Peyer's patch (tissue), 4 donors: ENCODE measurements around the gene CIAO2A.
A peak's percentile ranks its signal among the peaks of the same experiment; 100 is the strongest.

ENCODE experiments used
- POLR2A ChIP-seq, 2 donors: fragments of 450-650 bp; IDR thresholded peaks; one replicate each; pipeline ENCODE4 v1.5.1; 2017; ENCODE audit warnings: antibody characterized with exemption in 2 of 2, mild to moderate bottlenecking in 2 of 2, moderate library complexity in 2 of 2
- TF ChIP-seq, protein P1 (sequence below), 6 experiments: fragments of 450-650 bp in 4 of 6; fragments of 200-600 bp in 2 of 6; sonication (generic) in 1 of 6; IDR thresholded peaks; one replicate each; pipeline ENCODE4 v1.5.1; 2017 to 2019; ENCODE audit warnings: antibody characterized with exemption in 6 of 6, mild to moderate bottlenecking in 3 of 6, moderate library complexity in 1 of 6

DNA sequence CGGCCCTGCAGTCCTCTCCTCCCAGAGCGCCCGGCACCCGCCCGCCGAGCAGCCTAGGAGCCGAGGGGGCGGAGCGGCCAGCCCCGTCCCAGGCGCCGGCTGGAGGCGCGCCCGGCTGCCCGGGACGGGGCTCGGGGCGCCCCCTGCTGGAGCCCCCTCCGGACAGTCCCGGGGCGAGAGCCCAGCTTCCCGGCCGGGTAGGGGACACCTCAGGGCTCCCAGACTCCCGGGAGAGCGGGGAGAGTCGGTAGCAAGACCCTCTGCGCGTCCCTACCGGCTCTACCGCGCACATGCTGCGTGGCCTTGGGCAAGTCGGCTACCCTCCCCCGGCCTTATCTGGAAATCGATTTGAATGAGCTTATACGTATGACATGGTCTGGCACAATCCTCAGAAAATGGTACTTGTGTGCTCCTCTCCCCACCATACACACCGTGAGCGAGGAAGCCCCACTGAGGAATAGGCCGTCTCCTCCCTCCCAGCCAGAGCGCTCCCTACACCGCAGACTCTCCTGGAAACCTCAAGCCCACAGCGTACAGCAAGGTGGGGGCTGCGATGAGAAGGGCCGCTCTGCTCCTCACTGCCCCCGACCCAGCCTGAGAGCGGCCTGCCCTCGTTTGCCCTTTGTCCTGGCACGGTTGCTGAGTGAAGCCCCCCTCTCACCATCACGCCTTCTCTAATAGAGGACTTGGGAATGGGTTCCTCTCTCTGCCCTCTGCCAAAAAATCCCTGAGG lies 47.1 kb downstream of the CIAO2A start, which contains the start of gene DAPK2:
- TF ChIP-seq, protein P1, sequence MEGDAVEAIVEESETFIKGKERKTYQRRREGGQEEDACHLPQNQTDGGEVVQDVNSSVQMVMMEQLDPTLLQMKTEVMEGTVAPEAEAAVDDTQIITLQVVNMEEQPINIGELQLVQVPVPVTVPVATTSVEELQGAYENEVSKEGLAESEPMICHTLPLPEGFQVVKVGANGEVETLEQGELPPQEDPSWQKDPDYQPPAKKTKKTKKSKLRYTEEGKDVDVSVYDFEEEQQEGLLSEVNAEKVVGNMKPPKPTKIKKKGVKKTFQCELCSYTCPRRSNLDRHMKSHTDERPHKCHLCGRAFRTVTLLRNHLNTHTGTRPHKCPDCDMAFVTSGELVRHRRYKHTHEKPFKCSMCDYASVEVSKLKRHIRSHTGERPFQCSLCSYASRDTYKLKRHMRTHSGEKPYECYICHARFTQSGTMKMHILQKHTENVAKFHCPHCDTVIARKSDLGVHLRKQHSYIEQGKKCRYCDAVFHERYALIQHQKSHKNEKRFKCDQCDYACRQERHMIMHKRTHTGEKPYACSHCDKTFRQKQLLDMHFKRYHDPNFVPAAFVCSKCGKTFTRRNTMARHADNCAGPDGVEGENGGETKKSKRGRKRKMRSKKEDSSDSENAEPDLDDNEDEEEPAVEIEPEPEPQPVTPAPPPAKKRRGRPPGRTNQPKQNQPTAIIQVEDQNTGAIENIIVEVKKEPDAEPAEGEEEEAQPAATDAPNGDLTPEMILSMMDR (IDR thresholded peaks at IDR 0.05) = peak; percentile 64 to 95 (median 91)
- peak in 1 of 2 donors; percentile 10 for TF ChIP-seq POLR2A (IDR thresholded peaks at IDR 0.05)
